Thyroid gland (tissue), 4 donors: ENCODE measurements around the gene SCYL1. TPM values are rescaled to one million over a fixed set of nuclear protein-coding genes. Genes with fewer than 3 reads are reported as not detected.

Source experiments
- DNase-seq, 2 donors: peaks; one replicate each; pipeline ENCODE4 v3.0.0-alpha.2; 2019
- H3K27ac ChIP-seq, 3 donors: fragments of 200-600 bp; sonication (generic); 1 replicate in 2 of 3; 2 replicates in 1 of 3; pipeline ENCODE4 v1.5.1; 2016 to 2019; ENCODE audit warnings: mild to moderate bottlenecking in 1 of 3, moderate library complexity in 1 of 3
- H3K27me3 ChIP-seq: fragments of 200-600 bp; sonication (generic); one replicate; pipeline ENCODE4 v1.5.1; 2019
- H3K36me3 ChIP-seq, 2 donors: fragments of 200-600 bp; sonication (generic); one replicate each; pipeline ENCODE4 v1.5.1; 2016 to 2019
- H3K4me1 ChIP-seq, 2 donors: fragments of 200-600 bp; sonication (generic); one replicate each; pipeline ENCODE4 v1.5.1; 2017 to 2019
- H3K4me3 ChIP-seq, 3 donors: fragments of 200-600 bp; sonication (generic); replicated peaks in 1 of 3; 1 replicate in 2 of 3; 2 replicates in 1 of 3; pipeline ENCODE4 v1.5.1; 2016; ENCODE audit warnings: mild to moderate bottlenecking in 1 of 3
- H3K9me3 ChIP-seq: fragments of 200-600 bp; sonication (generic); one replicate; pipeline ENCODE4 v1.5.1; 2017
- POLR2A ChIP-seq, 2 donors: fragments of 450-650 bp; IDR thresholded peaks; one replicate each; pipeline ENCODE4 v1.6.1; 2017; ENCODE audit warnings: antibody characterized with exemption in 2 of 2, mild to moderate bottlenecking in 2 of 2, moderate library complexity in 1 of 2
- WGBS, 2 donors: methylation state at CpG; one replicate each; pipeline ENCODE4 v1.1.5; 2017; 5-methylcytosine and 5-hydroxymethylcytosine counted together
- intact Hi-C: fragments of 100-400 bp; cut with DNase I; formaldehyde crosslinking; loops from one replicate; pipeline ENCODE4 v1.15.1; 2023
- total RNA-seq, 4 donors: library from RNA; depleted of rRNA; stranded (reverse); fragments of >200 nt; gene quantifications; one replicate each; pipeline ENCODE4 v1.2.3, GENCODE V29; 2016
- TF ChIP-seq, protein P1 (sequence below), 6 experiments: fragments of 200-600 bp in 3 of 6; fragments of 450-650 bp in 3 of 6; sonication (generic) in 3 of 6; IDR thresholded peaks; one replicate each; pipeline ENCODE4 v1.5.1; 2016 to 2019; ENCODE audit warnings: antibody characterized with exemption in 6 of 6, mild to moderate bottlenecking in 2 of 6, inconsistent platforms in 1 of 6, moderate library complexity in 1 of 6

The SCYL1 gene
- total RNA-seq, 4 donors from 2014 or later: 99.8 to 122 (median 116) TPM

DNA sequence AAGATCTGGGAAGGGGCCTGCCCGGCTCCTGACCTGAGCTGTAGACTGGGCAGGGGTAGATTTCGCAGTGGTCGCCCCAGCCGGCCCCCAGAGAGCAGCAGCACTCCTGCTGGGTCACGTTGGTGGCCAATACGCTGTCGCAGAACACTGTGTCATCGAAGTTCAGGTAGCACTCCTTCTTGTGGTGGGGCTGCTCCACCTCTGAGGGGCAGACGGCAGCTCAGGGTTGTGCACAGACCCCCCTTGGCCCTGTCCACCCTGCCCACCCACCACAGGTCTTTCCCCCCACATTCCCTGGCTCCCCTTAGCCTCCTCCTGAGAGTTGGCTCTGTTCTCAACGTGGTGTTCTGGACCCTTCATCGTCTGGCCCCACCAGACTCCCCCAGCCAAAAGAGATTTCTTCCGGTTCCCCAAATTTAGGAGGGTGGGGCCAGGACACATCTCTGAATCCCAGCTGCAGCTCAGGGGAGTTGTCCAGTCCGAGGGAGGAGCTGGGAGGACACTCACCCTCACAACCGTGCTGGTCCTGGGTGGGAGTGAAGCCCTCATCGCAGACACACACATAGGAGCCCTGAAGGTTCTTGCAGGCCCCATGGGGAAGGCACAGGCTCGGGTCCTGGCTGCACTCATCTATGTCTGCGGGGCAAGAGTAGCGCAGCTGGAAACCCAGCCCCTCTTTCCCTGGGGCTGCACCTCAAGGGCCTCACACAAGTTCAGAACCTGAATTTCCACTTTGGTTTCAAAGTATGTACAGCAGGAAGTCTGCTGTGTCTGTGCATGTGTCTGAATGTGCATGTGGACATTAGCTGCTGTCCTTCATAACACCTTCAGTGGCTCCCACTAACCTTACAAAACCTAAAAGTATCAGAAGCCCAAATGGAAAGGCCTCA, 16.5 kb downstream of the SCYL1 start:
- WGBS, 2 donors: 58 to 80% methylated on average over 1 to 11 of the region's 18 CpGs
- intact Hi-C loops: no loop called here
- peak overlapping the region in 1 of 3 donors; percentile 39 for H3K4me3 ChIP-seq
- H3K4me1 ChIP-seq: peaks cover 18 to 24% of the 10 kb centered on the region in 2 donors
- DNase-seq: peak in 1 of 2 donors; percentile 46
- TF ChIP-seq, protein P1, sequence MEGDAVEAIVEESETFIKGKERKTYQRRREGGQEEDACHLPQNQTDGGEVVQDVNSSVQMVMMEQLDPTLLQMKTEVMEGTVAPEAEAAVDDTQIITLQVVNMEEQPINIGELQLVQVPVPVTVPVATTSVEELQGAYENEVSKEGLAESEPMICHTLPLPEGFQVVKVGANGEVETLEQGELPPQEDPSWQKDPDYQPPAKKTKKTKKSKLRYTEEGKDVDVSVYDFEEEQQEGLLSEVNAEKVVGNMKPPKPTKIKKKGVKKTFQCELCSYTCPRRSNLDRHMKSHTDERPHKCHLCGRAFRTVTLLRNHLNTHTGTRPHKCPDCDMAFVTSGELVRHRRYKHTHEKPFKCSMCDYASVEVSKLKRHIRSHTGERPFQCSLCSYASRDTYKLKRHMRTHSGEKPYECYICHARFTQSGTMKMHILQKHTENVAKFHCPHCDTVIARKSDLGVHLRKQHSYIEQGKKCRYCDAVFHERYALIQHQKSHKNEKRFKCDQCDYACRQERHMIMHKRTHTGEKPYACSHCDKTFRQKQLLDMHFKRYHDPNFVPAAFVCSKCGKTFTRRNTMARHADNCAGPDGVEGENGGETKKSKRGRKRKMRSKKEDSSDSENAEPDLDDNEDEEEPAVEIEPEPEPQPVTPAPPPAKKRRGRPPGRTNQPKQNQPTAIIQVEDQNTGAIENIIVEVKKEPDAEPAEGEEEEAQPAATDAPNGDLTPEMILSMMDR (IDR thresholded peaks at IDR 0.05): peak in 1 of 6 experiments; percentile 0
- no peak for TF ChIP-seq POLR2A (IDR thresholded peaks at IDR 0.05)
- H3K27ac ChIP-seq: peak overlapping the region; percentile 80 to 93 (median 83)
- H3K36me3 ChIP-seq: peaks cover 7 to 17% of the 10 kb centered on the region in 2 donors
- no peaks in the 10 kb centered on the region for H3K27me3 ChIP-seq
- H3K9me3 ChIP-seq: no peaks in the 10 kb centered on the region

DNA sequence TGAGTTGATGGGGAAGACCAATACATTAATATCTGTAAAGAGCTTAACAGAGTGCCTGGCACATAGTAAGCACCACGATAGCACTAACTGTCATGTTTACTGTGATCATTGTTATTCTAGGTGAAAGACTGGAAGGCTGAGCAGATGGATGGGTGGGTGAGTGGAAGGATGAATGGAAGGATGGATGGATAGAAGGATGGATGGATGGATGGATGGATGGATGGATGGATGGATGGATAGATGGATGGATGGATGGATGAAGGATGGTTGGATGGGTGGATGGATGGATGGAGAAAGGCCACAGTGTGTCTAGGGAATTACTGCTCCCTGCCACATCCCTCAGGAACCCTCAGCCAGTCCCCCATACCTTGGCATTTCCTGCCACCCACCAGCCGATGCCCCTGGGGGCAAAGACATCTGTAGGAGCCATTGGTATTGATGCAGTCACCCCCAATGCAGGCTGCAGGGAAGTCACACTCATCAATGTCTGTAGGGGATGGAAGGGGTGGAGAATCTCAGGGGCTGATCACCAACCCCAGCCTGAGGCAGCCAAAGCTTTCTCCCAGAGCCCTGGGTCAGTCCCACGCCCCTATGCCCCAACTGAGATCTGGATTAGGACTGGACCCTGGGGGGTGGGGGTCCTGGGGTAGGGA, 18.0 kb downstream of the SCYL1 start:
- Histone ChIP-seq H3K36me3 (peaks cover 0 to 11% of the 10 kb centered on the region in 2 donors), H3K27me3 (no peaks in the 10 kb centered on the region), H3K27ac (no peak overlapping the region), H3K9me3 (no peaks in the 10 kb centered on the region), H3K4me3 (no peak overlapping the region), H3K4me1 (peaks cover 18 to 30% of the 10 kb centered on the region in 2 donors)
- DNase-seq: no peak
- intact Hi-C loops: loop anchor here (2.0 kb wide), 1 partner anchor 30 kb away; the partner anchor contains the start of gene FAM89B
- no peak for TF ChIP-seq POLR2A (IDR thresholded peaks at IDR 0.05)
- TF ChIP-seq, protein P1 (IDR thresholded peaks at IDR 0.05): no peak
- 84 to 97% methylated on average over 2 of the region's 3 CpGs for WGBS, 2 donors

DNA sequence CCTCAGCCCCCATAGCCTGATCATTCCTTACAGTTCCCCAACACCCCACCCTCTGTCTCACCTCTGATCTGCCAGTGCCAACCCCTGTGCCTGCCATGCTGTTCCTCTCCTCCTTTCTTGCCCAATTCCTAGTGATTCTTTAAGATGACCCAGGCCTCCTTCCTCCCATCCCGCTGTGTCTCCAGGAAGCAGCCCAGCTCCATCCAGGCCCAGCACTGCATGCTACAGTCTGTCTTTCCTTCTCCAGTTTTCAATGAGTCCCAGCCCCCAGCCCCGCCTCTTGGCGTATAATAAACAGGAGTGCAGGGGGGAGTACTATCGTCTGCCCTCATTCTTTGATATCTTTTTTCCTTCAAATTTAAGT, 21.0 kb downstream of the SCYL1 start:
- intact Hi-C loops: no loop called here
- TF ChIP-seq POLR2A (IDR thresholded peaks at IDR 0.05): no peak
- TF ChIP-seq, protein P1 (IDR thresholded peaks at IDR 0.05): no peak
- DNase-seq: no peak
- H3K36me3 ChIP-seq: no peaks in the 10 kb centered on the region
- H3K4me3 ChIP-seq: no peak overlapping the region
- peak overlapping the region in 2 of 3 donors; percentile 22 to 26 for H3K27ac ChIP-seq
- H3K9me3 ChIP-seq: no peaks in the 10 kb centered on the region
- WGBS, 2 donors: 71 to 75% methylated on average over 4 of the region's 4 CpGs
- H3K27me3 ChIP-seq: no peaks in the 10 kb centered on the region
- peaks cover 11 to 37% of the 10 kb centered on the region in 2 donors for H3K4me1 ChIP-seq

DNA sequence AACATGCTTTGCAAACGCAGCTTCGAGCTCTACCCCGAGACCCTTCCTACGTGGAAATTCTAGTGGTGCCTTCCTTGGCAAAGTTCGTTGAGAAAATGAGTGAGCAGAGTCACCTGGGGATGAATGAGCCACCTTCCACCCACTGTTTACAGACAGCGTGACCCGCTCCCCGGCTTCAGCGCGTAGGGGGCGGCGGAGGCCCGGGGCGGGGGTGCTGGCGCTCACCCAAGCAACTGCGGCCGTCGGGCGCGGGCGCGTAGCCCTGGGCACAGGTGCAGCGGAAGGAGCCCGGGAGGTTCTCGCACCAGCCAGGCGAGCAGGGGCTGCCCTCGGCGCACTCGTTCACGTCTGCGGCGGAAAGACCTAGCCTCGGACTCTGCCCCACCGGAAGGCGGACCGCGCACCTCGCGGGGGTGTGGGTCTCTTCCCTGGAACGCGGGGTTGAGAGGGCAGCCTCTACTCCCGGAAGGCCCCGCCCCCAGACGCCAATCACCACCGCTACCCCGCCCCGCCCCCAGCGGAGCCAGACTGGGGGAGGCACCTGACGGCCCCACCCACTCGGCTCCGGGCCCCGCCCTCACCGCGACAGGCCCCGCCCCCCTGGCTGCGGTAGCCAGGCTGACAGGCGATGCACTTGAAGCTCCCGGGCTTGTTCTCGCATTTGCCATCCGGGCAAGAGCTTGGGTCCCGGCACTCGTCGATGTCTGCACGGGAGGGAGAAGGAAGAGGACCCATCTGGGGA, 21.5 kb downstream of the SCYL1 start:
- peak overlapping the region in 1 of 3 donors; percentile 16 for H3K4me3 ChIP-seq

More for the DNA sequence above, 21.5 kb downstream of the SCYL1 start:
- peak; percentile 91 for DNase-seq
- Histone ChIP-seq H3K27me3 (no peaks in the 10 kb centered on the region), H3K4me1 (peaks cover 9 to 37% of the 10 kb centered on the region in 2 donors), H3K36me3 (no peaks in the 10 kb centered on the region), H3K9me3 (no peaks in the 10 kb centered on the region), H3K27ac (peak overlapping the region in 2 of 3 donors; percentile 22 to 26)
- intact Hi-C loops: no loop called here
- TF ChIP-seq POLR2A (IDR thresholded peaks at IDR 0.05): no peak
- TF ChIP-seq, protein P1 (IDR thresholded peaks at IDR 0.05): no peak
- WGBS, 2 donors: 32 to 49% methylated on average over 11 to 27 of the region's 64 CpGs
